ENCODE results near the gene PRSS57.
"Not testable (repeated sequence)": the region's sequence is repeated elsewhere in the genome, so short reads cannot be mapped to it uniquely, and the experiment has no call there.

PRSS57 gene

DNA sequence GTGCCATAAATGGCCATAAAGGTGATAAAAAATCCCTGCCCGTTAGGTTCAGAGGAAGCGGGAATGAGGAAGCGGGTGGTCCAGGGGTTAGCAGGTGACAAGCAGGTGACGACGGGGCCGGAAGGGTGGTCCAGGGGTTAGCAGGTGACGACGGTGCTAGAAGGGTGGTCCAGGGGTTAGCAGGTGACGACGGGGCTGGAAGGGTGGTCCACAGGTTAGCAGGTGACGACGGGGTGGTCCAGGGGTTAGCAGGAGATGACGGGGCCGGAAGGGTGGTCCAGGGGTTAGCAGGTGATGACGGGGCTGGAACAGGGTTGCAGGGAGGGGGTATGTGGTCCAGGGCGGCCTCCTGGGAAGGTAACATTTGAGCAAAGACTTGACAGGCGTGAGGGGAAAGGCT is 6.3 kb downstream of the PRSS57 start:
- FAIRE-seq: no peak

DNA sequence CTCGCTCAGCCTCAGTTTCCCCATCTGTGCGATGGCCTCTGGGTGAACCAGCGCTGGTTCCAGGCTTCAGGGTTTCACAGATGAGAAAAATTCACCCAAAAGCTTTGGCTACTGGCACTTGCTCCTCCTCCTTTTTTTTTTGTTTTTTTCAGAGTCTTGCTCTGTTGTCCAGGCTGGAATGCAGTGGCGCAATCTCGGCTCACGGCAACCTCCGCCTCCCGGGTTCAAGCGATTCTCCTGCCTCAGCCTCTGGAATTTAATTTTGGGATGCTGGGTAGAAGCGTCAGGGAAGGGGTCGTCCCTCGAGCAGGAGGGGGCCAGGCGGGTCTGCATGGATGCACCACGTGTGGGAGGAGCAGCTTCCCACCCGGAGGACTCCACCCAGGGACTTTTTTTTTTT is 7.0 kb downstream of the PRSS57 start:
- no peak for FAIRE-seq

DNA sequence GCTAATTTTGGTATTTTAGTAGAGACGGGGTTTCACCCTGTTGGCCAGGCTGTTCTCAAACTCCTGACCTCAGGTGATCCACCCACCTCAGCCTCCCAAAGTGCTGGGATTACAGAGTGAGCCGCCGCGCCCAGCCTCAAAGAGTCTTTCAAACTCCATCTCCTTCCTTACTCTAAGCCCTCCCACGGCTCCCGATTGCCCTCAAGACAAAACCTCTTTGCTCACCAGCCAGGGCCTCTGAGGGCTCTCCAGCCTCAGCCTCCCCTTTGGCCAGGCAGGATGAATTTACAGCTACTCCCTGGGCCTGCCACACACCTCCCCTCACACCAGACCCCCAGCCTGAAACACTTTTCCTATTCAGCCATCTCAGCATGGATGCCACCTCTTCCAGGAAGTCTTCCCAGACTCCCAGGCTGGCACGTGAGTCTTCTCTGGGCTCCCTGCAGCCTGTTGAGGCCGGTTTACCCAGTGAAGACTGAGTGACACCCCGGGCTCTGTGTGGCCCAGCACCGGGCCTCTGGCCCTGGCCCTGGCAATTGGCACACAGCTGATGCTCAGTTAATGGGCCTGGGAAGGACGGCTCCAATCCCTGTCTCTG is 7.6 kb downstream of the PRSS57 start:
- no peak for FAIRE-seq

DNA sequence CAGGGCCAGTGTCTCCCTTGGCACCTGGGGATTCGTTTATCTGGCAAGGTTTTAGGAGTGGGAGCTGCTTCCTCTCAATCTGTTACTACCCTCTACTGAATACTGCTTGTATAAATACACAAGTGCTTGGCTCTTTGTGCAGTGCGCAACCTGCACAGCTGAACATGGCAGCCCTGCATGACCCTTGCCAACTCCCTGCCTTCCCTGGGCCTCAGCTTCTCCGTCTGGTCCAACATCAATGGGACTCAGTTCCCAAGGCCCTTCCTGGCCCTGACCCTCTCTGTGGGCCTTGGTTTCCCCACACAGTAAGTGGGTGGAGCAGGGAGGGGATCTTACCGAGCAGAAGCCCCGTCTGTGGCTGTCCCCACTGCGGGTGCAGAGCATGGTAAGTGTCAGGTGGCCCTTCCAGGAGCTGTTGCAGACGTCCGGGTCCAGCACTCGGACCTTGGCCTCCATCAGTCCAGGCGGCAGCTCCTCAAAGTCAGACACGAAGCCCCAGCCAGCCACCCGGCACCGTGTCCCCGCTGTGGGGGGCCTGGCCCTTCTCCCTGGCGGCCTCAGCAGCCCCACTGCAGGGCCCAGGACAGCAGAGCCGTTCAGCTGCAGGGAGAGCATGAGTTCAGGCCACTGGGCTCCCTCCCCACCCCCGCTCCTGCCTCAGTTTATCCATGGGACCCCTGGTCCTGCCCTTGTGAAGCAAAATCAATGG is 8.5 kb downstream of the PRSS57 start:
- FAIRE-seq: no peak

DNA sequence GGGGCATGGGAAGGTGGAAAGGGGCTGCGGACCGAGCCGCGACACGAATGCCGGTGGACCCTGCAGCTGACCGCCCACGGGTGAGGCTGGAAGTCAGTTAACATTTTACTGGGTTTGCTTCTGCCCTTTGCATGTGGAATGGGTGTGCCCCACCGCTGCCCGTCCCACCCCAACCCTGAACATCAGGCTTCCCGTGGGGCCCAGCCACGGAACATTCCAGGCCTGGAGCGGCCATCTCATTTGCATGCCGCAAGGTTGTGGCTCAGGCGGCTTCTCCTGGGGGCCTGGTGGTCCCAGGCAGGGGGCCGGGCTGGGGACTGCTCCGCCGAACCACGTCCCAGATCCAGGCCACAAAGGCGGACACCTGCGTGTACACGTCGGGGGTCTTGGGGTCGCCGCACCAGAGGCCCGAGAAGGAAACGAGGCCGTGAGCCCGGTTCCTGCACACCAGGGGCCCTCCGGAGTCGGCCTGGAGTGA is 9.8 kb downstream of the PRSS57 start:
- no peak for FAIRE-seq

DNA sequence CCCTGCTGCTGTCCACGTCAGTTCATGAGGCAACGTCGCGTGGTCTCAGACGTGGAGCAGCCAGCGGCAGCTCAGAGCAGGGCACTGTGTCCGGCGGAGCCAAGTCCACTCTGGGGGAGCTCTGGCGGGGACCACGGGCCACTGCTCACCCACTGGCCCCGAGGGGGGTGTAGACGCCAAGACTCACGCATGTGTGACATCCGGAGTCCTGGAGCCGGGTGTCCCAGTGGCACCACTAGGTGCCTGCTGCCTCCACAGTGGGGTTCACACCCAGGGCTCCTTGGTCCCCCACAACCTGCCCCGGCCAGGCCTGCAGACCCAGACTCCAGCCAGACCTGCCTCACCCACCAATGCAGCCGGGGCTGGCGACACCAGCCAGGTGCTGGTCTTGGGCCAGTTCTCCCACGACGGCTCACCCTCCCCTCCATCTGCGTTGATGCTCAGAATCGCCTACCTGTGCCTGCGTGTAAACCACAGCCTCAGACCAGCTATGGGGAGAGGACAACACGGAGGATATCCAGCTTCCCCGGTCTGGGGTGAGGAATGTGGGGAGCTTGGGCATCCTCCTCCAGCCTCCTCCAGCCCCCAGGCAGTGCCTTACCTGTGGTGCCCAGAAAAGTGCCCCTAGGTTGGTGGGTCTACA is 12.5 kb downstream of the PRSS57 start:
- no peak for FAIRE-seq

DNA sequence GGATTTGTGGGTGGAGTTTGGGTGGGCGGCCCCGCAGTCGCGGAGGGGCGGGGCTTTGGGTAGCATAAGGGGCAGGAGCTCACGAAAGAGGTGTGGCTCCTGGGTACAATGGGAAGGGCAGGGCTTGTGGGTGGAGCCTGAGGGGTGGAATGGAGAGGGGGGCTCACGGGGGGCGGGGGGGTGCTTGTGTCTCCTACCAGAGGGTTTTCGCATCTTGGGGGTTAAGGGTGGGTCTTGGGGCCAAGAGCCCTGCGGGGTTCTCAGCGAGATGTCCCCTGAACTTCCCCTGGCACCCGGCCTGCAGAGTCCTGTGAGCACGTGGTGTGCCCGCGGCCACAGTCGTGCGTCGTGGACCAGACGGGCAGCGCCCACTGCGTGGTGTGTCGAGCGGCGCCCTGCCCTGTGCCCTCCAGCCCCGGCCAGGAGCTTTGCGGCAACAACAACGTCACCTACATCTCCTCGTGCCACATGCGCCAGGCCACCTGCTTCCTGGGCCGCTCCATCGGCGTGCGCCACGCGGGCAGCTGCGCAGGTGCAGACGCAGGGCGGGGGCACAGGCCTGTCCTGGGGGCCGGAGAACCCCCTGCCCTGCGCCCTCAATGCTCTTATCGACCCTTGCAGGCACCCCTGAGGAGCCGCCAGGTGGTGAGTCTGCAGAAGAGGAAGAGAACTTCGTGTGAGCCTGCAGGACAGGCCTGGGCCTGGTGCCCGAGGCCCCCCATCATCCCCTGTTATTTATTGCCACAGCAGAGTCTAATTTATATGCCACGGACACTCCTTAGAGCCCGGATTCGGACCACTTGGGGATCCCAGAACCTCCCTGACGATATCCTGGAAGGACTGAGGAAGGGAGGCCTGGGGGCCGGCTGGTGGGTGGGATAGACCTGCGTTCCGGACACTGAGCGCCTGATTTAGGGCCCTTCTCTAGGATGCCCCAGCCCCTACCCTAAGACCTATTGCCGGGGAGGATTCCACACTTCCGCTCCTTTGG is 13.9 kb downstream of the PRSS57 start:
- FAIRE-seq: no peak

DNA sequence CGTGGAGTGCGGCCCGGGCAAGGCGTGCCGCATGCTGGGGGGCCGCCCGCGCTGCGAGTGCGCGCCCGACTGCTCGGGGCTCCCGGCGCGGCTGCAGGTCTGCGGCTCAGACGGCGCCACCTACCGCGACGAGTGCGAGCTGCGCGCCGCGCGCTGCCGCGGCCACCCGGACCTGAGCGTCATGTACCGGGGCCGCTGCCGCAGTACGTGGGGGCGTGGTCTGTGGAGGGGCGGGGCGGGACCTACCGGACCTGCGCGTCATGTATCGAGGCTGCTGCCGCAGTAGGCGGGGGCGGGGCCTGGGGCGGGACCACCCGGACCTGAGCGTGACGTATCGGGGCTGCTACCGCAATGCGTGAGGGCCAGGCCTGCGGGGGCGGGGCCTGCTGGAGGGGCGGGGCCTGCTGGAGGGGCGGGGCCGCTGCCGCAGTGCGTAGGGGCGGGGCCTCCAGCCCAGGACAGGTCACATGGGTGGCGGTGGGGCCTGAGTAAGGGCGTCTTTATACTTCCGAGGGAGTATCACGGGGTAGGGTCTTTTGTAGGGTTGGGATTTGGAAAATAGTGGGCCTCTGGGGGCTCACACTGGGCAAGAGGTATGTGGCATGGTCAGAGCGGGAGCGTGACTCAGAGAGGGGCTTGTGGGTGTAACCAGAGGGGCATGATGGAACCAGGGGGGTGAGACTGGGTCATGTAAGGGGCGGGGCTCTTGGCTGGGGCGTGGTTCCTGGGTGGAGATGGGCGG is 14.8 kb downstream of the PRSS57 start:
- FAIRE-seq: peak; percentile 92

DNA sequence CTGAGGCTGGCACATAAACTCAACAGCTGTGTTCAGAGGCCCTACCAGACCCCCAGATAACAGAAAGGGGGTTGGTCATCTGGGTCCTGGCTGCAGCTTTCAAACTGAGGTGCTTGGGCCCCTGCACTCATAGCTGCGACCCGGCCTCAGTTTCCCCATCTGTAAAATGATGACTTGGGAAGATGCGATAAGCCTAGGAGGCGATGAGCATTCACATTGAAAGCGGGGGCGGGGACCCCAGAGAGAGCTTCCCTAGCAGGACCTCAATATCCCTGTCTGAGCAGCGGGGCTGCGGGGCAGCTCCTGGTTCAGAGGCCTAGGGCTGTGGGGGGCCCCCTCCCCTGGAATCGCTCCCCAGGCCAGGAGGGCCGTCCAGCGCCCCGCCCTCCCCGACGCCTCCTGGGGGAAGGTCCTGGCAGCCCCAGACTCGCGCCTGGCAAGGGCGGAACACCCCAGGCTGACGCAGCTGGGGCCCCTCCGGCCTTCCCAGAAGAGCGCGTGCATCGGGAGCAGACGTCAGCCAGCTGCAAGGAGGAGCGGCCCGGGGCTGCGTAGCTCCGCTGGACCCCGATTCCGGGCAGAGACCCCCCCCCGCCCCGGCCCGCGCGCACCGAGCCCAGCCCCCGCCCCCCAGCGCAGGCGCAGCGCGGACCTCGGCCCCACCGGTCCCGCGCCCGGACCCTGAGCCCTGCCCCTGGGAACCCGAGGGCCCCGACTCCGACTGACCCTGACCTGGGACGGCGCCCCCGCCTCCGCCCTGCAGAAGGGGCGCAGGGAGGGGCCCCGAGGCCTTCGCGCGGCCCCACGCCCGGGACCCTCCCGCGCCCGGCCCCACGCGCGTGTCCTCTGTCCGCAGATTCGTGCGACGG is 15.6 kb downstream of the PRSS57 start:
- FAIRE-seq: no peak

DNA sequence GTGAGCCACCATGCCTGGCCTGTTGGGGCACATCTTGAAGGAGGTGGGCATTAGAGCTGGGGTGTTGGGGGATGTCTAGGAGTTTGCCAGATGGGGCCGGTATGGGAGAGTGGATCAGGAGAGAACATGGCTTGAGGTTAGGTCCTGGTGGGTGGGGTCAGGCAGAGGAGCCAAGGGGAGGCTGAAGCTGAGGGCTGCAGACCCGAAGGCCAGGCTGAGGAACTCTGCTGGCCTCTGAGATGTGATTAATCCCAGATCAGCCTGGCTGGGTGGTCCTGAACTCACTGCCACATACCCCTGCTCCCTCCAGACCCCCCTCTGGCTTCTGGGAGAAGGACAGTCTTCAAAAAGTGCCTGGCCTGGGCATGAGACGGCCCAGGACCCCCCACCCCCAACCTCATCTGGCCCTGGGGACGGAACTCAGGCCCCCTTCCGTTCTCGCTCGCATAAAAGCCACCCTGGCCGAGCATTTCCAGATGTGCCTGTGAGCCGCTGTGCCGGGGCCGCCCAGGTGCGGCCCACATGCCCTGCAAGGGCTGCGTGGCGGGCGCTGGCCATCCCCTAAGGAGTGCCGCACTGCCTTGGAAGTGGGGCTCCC is 16.4 kb downstream of the PRSS57 start:
- FAIRE-seq: no peak

DNA sequence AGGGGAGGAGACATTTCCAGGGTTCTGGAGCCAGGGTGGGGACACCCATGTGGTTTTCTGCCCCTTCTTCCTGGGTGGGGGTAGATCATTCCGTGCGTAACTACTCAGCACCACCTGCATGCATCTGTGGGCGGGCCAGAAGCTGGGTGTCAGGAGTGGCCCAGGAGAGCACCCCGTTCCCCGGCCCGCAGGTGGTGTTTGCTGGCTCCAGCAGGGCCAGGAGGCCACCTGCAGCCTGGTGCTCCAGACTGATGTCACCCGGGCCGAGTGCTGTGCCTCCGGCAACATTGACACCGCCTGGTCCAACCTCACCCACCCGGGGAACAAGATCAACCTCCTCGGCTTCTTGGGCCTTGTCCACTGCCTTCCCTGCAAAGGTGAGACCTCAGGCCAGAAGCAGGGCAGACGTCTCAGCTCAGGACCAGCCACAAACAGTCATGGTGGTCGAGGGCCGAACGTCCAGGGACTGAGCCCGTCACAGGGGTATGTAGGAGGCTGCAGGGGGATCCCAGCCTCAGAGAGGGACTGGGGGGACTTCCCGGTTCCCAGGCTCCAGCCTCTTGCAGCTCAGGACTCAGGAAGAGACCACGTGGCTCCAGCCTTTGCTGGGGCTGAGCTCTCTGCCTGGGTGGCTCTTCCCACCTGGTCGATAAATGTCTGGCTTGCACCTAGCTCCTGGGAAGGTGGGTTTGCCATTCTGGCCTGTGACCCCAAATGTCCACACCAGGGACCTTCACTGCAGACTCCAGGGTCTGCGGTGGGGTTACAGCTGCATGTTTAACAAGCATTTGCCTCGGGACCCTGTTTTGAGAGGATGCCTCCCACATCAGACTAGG is 17.4 kb downstream of the PRSS57 start:
- FAIRE-seq: no peak

DNA sequence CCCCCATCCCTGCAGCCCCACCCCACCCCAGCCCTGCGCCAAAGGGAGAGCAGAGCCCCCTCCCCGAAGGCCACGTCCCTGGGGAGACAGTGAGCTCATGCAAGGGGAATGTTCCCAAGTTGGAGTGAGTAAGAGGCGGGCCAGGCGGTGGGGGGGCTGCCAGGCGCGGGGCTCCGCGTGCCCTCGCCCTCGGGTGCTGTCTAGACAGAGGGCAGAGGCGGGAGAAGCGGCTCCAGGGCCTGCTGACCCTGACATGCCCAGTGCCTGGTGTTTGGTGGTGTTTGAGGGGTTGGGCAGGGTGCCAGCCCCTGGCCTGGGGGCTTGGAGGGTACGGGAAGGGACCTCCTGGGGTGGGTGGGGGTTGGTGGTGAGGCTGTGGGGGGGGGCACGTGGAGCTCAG is 18.1 kb downstream of the PRSS57 start:
- FAIRE-seq: no peak

DNA sequence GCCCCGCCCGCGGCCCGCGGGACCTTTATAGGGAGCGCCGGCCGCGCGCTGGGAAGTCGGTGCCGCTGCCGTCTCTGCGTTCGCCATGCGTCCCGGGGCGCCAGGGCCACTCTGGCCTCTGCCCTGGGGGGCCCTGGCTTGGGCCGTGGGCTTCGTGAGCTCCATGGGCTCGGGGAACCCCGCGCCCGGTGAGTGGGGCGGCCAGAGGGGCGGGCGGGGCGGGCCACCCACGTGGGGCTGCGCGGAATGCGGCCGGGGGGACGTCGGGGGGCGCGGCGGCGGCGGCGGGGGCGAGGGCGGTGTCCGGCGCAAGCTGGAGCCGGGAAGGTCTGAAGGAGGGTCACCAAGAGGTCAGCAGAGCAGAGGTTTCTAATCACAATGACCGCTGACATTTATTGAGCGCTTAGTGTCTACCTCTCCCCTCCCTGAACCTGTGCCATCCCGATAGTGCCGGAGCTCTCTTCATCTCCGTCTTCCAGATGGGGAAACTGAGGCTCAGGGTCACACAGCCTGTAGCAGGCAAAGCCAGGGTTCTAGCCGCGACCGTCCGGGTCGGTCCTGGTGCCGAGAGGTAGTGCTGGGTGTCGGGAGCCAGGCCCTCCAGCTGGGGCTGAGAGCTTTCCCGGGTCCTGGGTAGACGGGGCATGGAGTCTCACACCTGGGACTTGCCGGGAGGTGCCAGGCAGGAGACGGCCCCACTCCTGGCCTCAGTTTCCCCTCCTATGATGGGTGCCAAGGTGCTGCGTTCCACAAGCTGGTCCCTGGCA is 18.7 kb downstream of the PRSS57 start, which contains the start of gene FSTL3:
Gene FSTL3, plus strand, starts transcription at position 54 of the 767 bp plus-strand sequence. Its CDS starts 32 bp downstream, at position 86.
- FAIRE-seq: no peak

DNA sequence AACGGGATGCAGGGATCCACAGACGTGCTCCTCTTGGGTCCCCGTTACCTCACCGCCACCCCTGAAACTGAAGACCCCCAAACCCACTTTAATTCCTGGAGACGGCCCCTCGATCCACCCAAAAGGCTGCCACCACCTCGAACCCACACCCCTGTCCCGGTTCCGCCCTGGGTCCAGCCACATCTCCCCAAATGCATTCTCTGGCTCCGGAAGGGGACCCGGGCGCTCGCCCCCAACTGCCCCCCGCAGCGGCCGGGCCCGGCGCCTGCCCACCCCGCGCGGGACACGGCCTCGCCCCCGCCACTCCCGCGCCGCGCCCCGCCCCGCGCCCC is 19.3 kb downstream of the PRSS57 start:
- FAIRE-seq: no peak

DNA sequence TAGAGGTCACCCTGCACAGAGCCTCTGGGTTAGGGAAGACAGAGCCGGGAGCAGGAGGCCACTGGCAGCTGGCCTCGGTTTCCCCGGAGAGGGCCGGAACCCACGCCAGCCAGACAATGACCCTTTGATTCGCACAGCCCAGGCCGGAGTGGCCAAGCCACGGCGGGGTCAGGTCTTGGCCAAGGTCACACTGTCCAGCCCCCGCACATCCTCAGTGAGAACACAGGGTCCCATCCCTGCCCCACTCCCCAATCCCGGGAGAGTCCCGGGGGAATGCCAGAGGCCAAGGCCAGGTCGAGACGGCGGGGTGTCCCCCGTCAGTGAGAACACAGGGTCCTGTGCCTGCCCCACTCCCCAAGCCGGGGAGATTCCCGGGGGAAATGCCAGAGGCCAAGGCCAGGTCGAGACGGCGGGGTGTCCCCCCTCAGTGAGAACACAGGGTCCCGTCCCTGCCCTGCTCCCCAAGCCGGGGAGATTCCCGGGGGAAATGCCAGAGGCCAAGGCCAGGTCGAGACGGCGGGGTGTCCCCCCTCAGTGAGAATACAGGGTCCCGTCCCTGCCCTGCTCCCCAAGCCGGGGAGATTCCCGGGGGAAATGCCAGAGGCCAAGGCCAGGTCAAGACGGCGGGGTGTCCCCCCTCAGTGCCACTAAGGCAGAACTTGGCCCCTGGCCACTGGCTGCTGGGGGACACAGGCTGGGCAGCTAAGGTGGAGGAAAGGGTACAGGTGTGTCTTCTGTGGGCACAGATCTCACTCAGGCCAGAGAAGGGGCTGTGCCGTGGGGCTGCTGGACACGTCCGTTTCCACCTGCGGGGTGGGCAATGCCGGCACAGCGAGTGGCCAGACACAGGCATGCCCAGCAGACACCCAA is 20.7 kb downstream of the PRSS57 start:
- no peak for FAIRE-seq

DNA sequence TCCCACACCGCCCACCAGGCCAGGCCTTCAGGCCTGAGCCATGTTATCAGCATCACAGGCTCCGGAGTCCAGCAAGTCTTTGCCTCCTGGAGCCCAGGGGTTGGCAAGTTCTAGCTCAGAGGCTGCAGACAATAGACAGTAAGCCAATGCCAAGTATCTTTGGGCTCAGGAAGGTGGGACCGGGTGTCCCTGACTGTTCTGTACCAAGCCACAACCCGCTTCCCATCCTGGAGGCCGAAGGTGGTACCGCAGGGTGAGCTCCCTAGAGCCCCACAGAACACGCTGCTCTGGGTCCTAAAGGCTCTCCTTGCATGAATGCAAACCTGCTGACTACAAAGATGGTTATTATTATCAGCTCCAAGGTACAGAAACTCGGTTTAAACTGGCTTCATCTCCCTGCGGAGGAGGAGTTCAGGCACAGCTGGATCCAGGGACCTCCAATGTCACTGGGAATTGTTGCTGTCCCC is 24.6 kb downstream of the PRSS57 start:
- FAIRE-seq: no peak

DNA sequence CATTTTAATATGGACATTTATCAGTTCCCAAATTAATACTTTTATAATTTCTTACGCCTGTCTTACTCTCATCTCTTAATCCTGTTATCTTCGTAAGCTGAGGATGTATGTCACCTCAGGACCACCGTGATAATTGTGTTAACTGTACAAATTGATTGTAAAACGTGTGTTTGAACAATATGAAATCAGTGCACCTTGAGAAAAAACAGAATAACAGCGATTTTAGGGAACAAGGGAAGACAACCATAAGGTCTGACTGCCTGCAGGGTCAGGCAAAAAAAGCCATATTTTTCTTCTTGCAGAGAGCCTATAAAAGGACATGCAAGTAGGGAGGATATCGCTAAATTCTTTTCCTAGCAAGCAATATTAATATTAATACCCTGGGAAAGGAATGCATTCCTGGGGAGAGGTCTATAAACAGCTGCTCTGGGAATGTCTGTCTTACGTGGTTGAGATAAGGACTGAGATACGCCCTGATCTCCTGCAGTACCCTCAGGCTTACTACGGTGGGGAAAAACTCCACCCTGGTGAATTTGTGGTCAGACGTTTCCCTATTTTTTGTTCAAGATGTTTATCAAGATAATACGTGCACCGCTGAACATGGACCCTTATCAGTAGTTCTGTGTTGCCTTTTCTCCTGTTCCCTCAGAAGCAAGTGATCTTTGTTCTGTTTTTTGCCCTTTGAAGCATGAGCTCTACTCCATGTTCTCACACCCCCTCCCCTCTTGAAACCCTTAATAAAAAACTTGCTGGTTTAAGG is 26.4 kb downstream of the PRSS57 start:
- FAIRE-seq: not testable (repeated sequence)

All from G401.6 (cell line).